ENCODE data around the gene LGSN. TPM values are rescaled to one million over a fixed set of nuclear protein-coding genes. Genes with fewer than 3 reads are reported as not detected.
"Not testable (repeated sequence)": the region's sequence is repeated elsewhere in the genome, so short reads cannot be mapped to it uniquely, and the experiment has no call there.

LGSN gene
- total RNA-seq, 1 experiment from 2014 or later = 0.30 TPM

DNA sequence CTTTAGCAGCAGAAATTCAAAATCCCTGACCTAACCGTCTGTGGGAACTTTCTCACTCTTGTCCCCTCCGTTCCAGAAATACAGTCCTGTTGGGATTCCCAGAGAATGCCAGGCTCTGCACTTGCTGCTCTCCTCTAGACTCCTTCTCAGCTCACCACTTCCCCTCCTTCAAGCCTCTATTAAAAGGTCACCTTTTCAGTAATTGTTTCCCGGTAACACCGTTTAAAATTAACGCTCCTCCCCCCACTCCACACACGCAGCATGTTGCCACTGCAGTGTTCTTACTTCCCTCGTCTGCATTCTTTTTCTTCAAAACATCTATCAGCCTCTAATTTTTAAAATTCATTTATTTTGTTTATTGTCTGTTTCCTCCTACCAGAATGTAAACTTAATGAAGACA is 48.6 kb upstream of the LGSN start:
- ChIA-PET RAD21 (ENCODE audit: low non-redundant PET in 1 of 2, low total read pairs in 2 of 2, uncharacterized antibody in 2 of 2, unreplicated experiment in 2 of 2) (no interaction called here), POLR2A (no interaction called here), CTCF (no interaction called here)
- no peak overlapping the region for H3K4me3 ChIP-seq (replicated peaks in 1 of 2; ENCODE audit: low read depth in 1 of 2, low read length in 2 of 2)
- H3K79me2 ChIP-seq (ENCODE audit: insufficient read depth, low read length) = no peaks in the 10 kb centered on the region
- BruUV-seq (replicated peaks) = no TSS peak
- H3K36me3 ChIP-seq (ENCODE audit: control insufficient read depth in 1 of 2, insufficient read depth in 2 of 2, low read length in 2 of 2) = no peaks in the 10 kb centered on the region
- no peak overlapping the region for H3K9ac ChIP-seq (ENCODE audit: low read length)
- DNase-seq (ENCODE audit: low read depth, low spot score) (no peak), ATAC-seq (no peak)
- no peak overlapping the region for H2AFZ ChIP-seq (ENCODE audit: low read depth, low read length, poor library complexity, severe bottlenecking)
- no peak overlapping the region for H3K4me2 ChIP-seq (ENCODE audit: low read length)
- intact Hi-C loops (cut with micrococcal nuclease) = no loop called here
- no peaks in the 10 kb centered on the region for H3K27me3 ChIP-seq (ENCODE audit: insufficient read depth, low read length)
- no peak for TF ChIP-seq ELF1 (IDR thresholded peaks at IDR 0.05; ENCODE audit: borderline replicate concordance, low read depth)
- no peak for TF ChIP-seq TCF7L2 (IDR thresholded peaks at IDR 0.05; ENCODE audit: borderline replicate concordance, extremely low read depth, insufficient read depth, insufficient read length)
- TF ChIP-seq SIN3A (IDR thresholded peaks at IDR 0.05; ENCODE audit: low read depth) = no peak
- no peaks in the 10 kb centered on the region for H3K9me3 ChIP-seq (ENCODE audit: control insufficient read depth in 1 of 2, insufficient read depth in 1 of 2, low read depth in 1 of 2, low read length in 2 of 2)
- no peak overlapping the region for H3K27ac ChIP-seq (ENCODE audit: low read depth, low read length)
- H3K4me1 ChIP-seq (ENCODE audit: control insufficient read depth in 1 of 2, insufficient read depth in 2 of 2, low read length in 2 of 2) = no peaks in the 10 kb centered on the region
- no peaks in the 10 kb centered on the region for H3K9me2 ChIP-seq (ENCODE audit: insufficient read depth)
- H4K20me1 ChIP-seq (ENCODE audit: insufficient read depth) = no peaks in the 10 kb centered on the region

DNA sequence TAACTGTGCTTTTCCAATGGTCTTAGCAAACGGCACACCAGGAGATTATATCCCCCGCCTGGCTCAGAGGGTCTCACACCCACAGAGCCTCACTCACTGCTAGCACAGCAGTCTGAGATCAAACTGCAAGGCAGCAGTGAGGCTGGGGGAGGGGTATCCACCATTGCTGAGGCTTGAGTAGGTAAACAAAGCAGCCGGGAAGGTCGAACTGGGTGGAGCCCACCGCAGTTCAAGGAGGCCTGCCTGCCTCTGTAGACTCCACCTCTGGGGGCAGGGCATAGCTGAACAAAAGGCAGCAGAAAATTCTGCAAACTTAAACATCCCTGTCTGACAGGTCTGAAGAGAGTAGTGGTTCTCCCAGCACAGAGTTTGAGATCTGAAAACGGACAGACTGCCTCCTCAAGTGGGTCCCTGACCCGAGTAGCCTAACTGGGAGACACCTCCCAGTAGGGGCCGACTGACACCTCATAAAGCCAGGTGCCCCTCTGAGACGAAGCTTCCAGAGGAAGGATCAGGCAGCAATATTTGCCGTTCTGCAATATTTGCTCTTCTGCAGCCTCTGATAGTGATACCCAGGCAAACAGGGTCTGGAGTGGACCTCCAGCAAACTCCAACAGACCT is 42.8 kb upstream of the LGSN start:
- H3K4me1 ChIP-seq (ENCODE audit: control insufficient read depth in 1 of 2, insufficient read depth in 2 of 2, low read length in 2 of 2); H3K36me3 ChIP-seq (ENCODE audit: control insufficient read depth in 1 of 2, insufficient read depth in 2 of 2, low read length in 2 of 2); H3K9me2 ChIP-seq (ENCODE audit: insufficient read depth); H3K27me3 ChIP-seq (ENCODE audit: insufficient read depth, low read length); H3K4me3 ChIP-seq (replicated peaks in 1 of 2; ENCODE audit: low read depth in 1 of 2, low read length in 2 of 2); POLR2A ChIA-PET; H4K20me1 ChIP-seq (ENCODE audit: insufficient read depth); H3K4me2 ChIP-seq (ENCODE audit: low read length); ATAC-seq; H3K9me3 ChIP-seq (ENCODE audit: control insufficient read depth in 1 of 2, insufficient read depth in 1 of 2, low read depth in 1 of 2, low read length in 2 of 2); H2AFZ ChIP-seq (ENCODE audit: low read depth, low read length, poor library complexity, severe bottlenecking); H3K9ac ChIP-seq (ENCODE audit: low read length); H3K79me2 ChIP-seq (ENCODE audit: insufficient read depth, low read length); DNase-seq (ENCODE audit: low read depth, low spot score); intact Hi-C loops (cut with micrococcal nuclease); BruUV-seq (replicated peaks); H3K27ac ChIP-seq (ENCODE audit: low read depth, low read length); CTCF ChIA-PET; RAD21 ChIA-PET (ENCODE audit: low non-redundant PET in 1 of 2, low total read pairs in 2 of 2, uncharacterized antibody in 2 of 2, unreplicated experiment in 2 of 2): not testable (repeated sequence)

DNA sequence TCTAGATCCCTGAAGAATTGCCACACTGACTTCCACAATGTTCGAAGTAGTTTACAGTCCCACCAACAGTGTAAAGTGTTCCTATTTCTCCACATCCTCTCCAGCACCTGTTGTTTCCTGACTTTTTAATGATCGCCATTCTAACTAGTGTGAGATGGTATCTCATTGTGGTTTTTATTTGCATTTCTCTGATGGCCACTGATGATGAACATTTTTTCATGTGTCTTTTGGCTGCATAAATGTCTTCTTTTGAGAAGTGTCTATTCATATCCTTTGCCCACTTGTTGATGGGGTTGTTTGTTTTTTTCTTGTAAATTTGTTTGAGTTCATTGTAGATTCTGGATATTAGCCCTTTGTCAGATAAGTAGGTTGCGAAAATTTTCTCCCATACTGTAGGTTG is 37.6 kb upstream of the LGSN start:
- H3K4me2 ChIP-seq (ENCODE audit: low read length); H2AFZ ChIP-seq (ENCODE audit: low read depth, low read length, poor library complexity, severe bottlenecking); H4K20me1 ChIP-seq (ENCODE audit: insufficient read depth); H3K4me3 ChIP-seq (replicated peaks in 1 of 2; ENCODE audit: low read depth in 1 of 2, low read length in 2 of 2); RAD21 ChIA-PET (ENCODE audit: low non-redundant PET in 1 of 2, low total read pairs in 2 of 2, uncharacterized antibody in 2 of 2, unreplicated experiment in 2 of 2); H3K36me3 ChIP-seq (ENCODE audit: control insufficient read depth in 1 of 2, insufficient read depth in 2 of 2, low read length in 2 of 2); H3K4me1 ChIP-seq (ENCODE audit: control insufficient read depth in 1 of 2, insufficient read depth in 2 of 2, low read length in 2 of 2); BruUV-seq (replicated peaks); intact Hi-C loops (cut with micrococcal nuclease); H3K79me2 ChIP-seq (ENCODE audit: insufficient read depth, low read length); H3K9me2 ChIP-seq (ENCODE audit: insufficient read depth); H3K27ac ChIP-seq (ENCODE audit: low read depth, low read length); POLR2A ChIA-PET; ATAC-seq; H3K27me3 ChIP-seq (ENCODE audit: insufficient read depth, low read length); H3K9ac ChIP-seq (ENCODE audit: low read length); CTCF ChIA-PET; H3K9me3 ChIP-seq (ENCODE audit: control insufficient read depth in 1 of 2, insufficient read depth in 1 of 2, low read depth in 1 of 2, low read length in 2 of 2); DNase-seq (ENCODE audit: low read depth, low spot score): not testable (repeated sequence)

Data from HCT116 (cell line).